HS-5 (cell line): ENCODE results near the gene CCDC40.

Experiments
- DNase-seq: peaks from one replicate; pipeline ENCODE4 v3.0.0-alpha.2; 2012; ENCODE audit warnings: low read depth

Gene CCDC40

DNA sequence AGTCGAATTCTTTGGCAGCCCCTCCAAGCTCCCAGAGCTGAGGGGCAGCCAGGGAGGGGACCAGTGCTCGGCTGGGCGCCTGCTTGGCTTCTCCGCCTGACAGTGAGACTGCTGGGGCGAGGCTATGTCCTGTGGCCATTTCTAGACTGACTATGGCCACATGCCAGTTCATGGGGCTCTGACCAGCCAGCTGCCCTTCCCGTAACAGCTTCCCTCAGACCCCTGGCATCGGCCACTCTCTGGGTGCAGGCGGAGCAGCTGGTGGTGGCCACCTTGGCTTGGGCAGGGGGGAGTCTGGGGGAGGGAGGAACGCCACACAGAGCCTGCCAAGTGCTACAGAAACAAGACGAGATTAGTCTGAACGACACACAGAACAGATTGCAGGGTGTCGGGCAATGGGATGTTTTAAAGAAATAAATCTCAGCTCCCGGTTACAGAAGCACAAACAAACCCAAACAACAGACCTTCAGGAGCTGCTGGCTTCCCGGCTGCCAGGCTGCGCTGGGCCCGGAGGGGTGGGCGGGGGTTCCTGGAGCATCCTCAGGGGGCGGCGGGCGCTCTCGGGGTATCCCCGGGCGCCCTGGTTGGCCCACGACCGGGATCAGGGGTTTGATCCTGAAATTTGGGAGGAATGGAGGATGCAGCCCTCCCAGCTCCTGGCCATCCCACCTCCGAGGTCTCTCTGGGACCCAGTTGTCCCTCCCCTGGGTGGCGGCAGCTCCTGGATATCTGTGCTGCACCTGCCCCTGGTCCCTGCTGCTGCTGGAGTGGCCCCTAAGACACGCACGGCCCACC lies 35.3 kb upstream of the CCDC40 start:
- DNase-seq: no peak

DNA sequence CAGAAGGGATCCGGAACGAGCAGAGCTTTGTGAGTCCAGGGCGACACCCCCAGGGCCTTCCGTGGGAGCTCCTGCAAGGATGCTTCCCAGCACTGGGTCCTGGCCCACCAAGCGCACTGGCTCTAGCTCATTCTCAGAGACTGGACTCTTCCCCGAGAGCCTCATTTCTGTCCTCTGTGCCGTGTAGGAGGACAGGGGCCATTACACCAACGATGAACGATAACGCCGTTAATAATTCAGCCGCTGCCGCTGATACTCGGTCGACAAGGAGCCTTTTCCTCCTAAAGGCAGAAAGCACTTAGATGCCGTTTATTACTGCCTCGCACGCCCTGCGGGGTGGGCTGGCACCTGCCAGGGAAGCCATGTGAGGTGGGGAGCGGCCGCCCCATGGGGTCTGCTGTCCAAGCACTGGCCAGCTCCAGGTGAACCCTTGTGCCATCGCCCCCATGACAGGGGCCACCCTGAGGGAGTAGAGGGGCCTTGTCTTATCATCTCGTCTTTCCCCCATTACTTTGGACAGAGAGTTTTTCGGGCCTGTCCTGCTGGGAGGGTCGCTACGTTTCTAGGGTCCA lies 34.3 kb upstream of the CCDC40 start:
- DNase-seq: no peak

DNA sequence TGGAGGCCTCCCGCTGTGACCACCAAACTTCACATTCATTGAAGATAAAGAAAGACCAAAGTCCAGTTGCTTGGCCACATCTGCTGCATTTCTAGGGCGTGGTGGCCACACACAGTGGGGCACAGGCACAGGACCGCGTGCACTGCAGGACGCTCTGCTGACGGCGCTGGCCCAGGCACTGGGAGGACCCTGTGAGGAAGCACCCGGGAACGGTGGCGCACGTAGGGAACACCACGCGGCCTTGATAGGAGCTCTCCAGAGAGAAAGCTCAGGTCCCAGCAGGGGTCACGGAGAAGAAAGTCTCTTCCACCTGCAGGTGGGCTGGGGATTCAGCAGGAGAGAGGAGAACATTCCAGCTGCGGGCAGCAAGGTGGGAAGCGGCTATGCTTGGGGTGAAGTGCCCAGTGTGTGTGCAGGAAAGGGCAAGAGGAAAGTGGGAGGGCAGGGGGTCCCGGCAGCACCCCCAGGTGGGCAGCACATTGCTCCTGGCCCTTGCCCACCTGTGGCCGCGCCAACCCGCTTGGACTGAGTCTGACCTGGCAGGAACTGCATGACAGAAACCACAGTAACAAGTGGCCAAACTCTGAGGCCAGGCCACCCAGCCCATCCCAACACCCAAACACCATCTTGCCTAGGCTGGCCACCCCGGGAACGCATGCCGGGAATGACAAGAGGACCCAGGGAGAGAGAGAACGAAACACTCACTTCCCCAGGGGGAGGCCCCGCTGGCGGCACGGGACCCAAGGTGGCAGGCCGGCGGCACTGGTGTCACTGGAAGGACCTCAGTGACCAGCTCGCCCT lies 33.6 kb upstream of the CCDC40 start:
- no peak for DNase-seq

DNA sequence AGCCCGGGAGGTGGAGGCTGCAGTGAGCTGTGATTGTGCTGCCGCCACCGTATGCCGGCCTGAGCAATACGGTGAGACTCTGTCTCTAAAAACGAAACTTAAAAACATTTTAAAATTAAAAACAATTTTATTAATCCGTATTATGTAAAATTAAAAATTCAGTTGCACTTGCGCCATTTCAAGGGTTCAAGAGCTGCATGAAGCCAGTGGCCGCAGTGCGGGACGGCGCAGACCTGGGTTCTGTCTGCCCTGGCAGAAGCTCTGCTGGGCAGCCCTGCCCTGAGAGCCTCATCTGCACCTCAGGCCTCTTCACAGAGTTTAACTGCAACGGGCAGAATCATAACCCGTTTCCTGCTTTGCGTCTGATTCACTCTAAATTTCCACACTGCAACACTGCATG lies 32.5 kb upstream of the CCDC40 start:
- no peak for DNase-seq

DNA sequence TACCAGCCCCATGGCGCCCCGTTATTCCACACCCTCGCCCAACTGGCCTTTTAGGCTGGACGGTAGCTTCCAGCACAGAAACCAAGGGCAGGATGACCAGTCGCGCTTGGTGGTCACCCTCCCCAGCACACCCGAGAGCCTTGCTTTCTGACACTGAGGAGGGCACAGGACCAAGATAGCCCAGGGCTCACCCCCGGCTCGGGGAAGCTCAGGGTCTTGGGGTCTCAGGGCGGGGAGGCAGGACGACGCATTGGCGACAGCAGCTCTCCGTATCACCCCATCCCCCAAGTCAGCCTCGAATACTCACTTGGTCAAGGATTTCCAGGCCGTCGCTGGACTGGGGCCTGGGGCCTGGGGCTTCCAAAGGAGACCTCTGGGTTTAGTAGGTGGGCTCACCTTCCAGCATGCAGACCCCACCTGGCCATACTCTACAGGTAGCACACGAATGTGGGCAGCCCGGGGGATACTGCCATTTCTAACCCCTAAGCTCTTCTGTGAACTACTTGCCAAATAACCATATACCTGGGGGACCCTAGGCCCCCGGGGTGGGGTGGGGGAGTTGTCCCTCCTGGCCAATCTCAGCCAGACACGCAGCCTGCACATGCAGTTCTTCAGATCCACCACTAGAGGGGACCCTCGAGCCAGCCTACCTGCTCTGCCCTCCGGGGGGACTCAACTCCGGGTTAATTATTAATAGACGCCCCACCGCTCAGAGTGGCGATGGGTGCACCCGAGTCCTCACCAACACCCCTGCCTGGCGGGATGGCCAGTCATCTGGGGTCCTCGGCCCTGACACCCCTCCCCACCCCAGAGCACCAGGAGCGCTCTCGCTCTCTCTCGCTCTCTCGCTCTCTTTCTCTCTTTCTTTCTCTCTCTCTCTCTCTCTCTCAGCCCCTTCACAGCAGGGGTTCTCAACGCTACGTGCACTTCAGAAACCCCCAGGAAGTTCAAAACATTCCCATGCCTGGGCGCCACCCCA lies 30.8 kb upstream of the CCDC40 start:
- no peak for DNase-seq

DNA sequence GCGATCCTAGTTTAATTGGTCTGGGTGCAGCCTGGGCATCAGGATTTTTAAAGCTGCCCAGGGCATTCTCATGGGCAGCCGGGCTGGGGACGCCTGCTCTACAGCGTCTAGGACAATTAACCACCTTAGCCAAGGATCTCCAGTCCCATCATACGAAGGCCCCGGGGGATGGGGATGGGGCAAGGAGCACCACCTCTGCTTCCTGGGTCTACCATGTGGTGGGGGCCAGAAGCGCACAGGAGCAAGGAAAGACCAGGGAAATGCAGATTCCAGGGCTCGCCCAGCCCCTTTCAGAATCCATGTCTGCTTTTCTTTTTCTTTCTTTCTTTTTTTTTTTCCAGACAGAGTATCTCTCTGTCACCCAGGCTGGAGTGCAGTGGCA lies 30.1 kb upstream of the CCDC40 start:
- DNase-seq: no peak

DNA sequence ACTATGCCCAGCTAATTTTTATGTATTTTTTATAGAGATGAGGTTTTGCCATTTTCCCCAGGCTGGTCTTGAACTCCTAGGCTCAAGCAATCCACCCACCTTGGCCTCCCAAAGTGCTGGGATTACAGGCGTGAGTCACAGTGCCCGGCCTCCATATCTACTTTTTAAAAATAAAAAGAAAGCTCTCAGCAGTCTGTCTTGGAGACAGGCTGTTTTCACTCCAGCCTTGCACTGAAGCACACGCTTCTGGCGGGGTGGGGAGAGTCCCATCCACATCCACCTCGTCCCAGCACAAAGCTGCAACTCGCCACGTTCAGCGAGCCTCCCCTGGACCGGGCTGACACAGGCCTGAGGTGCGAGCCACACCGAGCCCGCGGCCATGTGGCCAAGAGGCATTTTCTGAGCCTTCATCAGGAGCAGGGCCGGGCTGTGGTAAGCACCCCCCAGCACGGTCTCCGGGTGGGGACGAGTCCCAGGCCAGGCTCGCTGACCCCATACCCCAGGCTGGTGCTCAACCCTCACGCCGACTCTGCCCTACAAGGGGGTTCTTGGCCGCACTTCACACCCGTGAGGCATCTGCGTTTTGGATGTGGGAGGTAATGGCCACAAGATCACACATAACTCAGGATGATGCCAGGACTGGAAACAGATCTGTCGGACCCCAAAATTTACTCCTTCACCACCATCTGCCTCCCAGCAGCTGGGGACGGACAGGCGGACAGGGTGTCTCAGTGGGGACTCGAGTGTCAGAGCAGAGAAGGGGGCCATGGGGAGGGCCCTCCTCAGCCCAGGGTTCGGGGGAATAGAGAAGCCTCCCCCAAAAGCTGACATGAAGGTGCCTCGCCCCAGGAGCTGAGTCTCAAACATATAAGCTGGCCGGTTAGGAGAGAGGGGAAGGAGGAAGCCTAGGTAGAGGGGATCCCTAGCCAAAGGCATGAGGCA lies 29.4 kb upstream of the CCDC40 start:
- no peak for DNase-seq

DNA sequence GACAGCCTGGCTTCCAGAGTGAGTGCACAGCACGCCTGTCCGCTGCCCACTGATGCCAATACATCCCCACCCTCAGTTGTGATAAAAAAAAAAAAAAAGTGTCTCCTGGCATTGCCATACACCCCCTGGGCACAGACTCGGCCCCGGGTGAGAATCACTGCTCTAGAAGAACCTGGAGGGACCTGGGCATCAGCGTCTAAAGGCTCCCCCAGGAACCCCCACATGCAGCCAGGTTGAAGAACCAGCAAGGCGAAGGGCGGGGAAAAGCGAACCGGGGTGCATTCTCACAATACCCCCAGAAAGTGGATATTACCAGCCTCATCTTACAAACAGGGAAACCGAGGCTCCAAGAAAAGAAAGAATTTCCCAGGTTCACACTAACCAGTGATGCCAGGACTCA lies 28.5 kb upstream of the CCDC40 start:
- no peak for DNase-seq

DNA sequence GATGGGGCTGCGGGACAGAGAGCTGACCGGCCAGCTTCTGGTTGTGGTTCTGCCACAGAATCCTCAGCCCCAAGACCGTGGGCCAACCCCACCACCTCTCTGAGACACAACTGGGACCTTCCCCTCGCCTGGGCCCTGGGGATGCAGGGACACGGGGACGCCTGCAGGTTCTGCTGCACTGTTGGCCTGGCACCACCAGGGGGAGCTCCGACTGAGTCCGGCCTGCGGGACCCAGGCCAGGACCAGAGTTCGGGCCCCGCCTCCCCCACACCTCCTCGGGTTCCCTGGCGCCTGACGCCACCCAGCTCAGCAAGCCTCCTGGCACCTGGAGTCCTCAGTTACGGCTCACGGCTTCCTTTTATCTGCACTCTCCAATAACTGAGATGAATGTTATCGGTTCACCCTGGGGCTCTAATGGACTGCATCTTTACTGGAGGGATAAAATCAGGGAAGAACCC lies 28.0 kb upstream of the CCDC40 start:
- DNase-seq: no peak

DNA sequence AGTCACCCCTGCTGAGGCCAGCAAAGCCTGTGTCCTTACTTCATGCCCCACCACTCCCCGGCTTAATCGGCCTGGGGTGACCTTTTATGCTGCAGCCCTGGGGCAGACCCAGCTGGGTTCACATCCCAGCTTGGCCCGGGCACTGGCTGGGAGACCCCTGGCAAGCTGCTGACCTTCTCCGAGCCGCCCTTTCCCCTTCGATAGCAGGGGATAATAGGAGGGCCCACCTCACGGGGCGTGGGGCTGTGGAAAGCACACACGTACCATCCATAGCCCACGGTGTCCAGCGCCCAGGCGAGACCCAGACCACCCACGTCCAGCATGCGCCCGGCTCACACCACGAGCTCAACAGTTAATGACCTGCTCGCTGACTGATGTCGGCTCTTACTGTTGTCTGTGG lies 27.6 kb upstream of the CCDC40 start:
- no peak for DNase-seq

DNA sequence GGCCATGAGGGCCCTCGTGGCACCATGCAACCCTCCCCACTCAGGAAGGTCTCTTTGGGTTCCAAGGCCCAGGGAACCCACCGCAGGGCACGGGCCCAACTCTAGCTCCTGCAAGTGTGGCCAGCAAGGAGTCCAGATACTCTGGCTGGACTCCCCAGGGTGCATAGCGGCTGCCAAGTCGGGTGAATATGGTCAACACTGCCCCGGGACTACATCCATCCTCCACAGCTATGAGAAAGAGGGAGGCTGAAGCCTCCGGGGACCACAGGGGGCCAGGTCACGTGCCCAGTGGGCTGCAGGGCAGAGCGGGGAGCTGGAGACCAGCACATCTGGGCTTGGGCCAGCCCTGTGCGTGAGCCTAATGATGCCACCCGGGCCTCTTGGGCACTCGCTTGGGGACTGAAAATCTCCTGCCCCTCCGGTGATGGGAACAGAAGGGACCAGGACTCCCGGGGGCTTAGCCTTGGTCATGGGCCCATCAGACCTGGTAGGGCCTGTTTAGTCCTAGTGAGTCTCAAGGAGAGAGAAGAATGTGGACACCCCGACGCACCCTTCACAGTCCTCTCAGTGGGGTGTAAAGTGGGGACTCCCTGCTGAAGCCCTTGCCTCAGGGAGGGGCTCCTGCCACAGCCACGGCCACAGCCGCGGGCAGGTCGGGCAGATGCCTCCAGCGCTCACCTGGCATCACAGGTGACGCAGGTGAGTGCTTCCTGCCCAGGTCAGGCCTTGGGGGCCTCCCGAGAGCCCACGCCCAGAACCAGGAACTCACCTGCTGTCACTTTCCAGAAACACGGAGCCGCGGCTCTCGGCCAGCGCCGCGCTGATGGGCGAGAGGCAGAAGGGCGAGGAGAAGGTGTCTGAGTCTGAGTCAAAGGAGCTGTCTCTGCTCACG lies 26.8 kb upstream of the CCDC40 start:
- no peak for DNase-seq

DNA sequence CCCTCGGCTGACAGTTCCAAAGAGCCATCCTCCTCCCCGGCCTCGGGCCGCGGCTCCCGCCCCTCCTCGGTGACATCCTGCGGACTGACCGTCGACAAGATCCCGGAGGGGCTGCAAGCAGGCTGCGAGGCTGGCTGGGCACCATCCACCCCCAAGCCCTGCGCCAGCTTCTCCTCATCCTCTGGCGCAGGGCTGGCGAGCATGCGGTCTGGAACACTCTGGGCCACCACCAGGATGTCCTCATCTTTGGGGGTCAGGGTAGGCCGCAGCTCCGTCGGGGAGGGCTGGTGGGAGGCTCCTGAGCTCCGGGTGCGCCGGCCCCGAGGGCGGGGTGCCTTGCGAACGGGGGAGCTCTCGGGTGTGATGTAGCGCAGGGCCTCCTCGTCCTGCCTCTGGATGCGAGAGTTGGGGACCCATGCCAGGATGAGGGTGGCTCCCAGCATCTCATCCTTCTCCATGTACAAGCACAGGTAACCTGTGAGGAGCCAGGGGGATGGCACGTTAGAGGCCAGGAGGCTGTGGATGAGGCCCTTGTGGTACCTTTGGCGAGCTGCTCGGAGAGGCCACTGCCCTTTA lies 26.1 kb upstream of the CCDC40 start:
- DNase-seq: no peak

DNA sequence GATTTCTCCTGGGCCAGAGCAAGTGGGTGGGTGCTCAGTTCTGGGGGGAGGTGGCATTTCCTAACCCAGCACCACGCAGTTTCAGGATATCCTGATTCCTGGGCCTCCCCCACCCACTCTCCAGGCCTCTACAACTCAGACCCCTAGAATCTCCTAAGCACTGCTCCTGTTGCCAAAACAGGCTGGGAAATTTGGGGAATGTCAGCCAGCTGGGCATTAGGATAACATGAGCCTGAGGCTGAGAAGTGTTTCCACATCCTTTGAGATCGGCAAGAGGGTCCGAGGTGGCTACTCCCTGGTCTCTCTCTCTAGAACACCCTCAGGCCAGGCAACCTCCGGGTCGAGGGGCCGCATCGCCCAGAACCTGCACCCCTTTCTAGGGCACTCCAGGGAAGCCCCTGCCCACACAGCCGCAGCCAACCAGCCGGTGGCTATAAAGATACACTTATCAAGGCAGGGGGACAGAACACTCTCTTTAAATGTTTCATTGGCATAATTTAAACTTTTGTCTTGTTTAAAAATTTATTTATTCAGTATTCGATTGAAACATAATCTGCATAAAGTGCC lies 24.4 kb upstream of the CCDC40 start:
- no peak for DNase-seq

DNA sequence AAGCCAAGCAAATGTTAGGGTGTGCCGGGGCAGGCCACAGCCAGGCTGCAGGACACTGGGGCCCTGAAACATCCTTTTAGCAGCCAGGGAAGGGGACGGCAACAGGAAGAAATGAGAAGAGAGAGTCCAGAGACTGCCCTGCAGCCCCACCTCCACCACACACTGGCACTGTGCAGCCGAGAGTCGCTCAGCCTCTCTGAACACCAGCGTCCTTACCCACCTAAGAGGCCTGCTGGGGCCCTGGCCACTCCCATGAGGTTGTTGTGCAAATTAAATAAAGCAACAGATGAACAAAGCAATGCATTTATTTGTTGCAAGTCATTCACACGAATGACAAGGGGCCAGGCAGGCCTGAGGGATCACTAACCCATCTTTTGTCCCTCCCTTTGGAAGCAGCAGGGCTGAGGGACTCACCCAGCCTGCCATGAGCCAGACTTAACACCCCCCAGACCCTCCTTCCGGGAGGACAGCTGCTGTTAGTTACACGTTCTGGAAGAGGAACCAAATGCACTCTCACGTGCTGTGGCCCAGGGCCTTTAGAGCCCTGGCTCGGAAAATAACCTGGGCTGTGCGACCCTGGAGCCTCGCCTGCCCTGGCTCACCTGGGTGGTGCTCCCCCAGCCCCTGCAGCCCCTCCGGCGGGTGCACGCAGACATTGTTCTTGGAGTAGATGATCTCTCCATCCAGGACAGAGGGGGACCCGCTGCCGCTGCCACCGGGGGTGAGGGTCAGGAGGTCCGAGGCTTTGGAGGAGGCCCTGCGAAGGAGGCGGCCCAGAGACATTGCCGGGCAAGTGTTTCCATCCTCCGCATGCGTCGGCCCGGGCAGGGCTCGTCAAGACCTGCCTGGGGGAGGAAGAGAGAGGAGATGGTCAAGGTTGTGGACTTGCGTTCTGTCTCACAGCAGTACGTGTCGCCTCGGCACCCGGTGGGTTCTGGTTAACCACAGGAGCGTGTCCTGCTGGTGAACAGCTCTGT lies 23.4 kb upstream of the CCDC40 start:
- no peak for DNase-seq

DNA sequence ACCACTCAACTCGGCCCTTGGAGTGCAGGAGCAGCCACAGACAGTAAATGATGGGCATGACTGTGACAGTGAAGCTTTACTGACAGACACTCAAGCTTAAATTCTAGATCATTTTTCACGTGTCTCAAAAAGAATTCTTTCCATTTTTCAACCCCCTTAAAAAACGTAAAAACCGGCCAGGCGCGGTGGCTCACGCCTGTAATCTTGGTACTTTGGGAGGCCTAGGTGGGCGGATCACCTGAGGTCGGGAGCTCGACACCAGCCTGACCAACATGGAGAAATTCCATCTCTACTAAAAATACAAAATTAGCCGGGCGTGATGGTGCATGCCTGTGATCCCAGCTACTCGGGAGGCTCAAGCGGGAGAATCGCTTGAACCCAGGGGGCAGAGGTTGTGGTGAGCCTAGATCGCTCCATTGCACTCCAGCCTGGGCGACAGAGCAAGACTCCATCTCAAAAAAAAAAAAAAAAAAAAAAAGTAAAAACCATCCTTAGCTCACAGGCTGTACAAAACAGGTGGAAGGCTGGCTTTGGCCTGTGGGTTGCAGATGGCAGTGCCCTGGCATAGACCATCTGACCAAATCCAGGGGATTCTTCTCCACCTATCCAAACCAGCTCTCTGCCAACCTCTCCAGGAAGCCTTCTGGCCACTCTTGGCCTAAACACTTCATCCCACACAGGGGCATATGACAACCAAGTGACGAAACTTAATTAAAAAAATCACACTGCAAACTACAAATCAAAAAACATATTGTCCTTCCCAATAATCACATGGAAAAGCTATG lies 19.0 kb upstream of the CCDC40 start:
- no peak for DNase-seq

DNA sequence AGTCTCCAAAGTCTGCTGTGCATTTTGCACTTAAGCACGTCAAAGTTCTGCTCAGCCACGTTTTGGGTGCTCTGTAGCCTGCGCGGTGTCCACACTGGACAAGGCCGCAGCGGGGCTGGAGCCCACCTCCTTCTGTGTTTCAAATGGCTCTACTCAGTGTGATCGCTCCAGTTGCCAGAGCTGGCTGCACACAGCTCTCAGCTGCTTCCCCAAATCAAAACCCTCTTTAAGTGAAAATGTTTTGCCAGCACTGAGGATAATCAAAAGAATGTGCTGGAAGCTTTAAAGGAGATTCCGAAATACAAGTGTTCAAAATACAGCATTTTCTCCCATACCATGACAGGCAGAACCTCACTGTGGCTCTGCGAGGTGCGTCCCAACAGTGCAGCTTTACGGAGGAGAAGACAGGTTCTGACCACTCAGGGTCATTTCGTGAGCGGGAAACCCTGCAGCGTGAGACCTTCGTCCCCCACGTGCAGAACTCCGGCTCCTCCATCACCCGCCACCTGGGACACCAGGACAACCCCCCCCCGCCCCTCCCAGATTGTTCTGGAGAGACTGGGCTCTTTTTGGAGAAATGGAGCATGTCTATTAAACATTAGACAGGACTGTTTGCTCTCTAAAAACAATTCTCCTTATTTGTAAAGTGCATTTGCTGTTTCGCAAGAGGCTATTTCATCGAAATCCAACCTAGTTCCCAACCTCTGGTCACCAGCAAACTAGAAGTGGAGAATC lies 17.4 kb upstream of the CCDC40 start:
- no peak for DNase-seq
